PC-9 (cell line): ENCODE data around the gene PCDH9.

Experiments
- EZH2 ChIP-seq: fragments of 200-600 bp; sonication (generic); IDR thresholded peaks from 2 replicates; pipeline ENCODE4 v1.8.0; 2017; ENCODE audit warnings: antibody characterized with exemption, low read depth
- TF ChIP-seq, protein P1 (sequence below): fragments of 200-600 bp; sonication (generic); conservative IDR thresholded peaks from 2 replicates; pipeline ENCODE4 v1.6.1; 2017; ENCODE audit warnings: mixed run types, antibody characterized with exemption, mild to moderate bottlenecking, moderate library complexity

DNA sequence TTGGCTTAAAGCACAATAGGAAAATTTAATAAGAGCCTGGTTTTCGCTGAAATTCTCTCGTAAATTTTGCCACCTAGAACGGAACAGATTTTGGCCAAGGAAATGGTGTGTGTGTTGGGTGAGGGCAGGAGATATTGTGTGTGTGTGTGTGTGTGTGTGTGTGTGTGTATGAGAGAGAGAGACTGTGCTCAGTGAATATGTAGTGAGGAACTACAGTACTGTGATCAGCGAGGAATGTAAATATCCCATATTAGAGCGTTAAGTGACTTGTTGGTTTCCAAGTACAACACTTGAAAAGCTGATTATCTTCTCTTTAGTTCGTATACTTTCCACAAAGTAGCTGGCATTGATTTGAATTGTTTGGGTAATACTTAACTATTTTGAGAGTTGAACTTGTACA lies 738.9 kb downstream of the PCDH9 start:
- TF ChIP-seq, protein P1, sequence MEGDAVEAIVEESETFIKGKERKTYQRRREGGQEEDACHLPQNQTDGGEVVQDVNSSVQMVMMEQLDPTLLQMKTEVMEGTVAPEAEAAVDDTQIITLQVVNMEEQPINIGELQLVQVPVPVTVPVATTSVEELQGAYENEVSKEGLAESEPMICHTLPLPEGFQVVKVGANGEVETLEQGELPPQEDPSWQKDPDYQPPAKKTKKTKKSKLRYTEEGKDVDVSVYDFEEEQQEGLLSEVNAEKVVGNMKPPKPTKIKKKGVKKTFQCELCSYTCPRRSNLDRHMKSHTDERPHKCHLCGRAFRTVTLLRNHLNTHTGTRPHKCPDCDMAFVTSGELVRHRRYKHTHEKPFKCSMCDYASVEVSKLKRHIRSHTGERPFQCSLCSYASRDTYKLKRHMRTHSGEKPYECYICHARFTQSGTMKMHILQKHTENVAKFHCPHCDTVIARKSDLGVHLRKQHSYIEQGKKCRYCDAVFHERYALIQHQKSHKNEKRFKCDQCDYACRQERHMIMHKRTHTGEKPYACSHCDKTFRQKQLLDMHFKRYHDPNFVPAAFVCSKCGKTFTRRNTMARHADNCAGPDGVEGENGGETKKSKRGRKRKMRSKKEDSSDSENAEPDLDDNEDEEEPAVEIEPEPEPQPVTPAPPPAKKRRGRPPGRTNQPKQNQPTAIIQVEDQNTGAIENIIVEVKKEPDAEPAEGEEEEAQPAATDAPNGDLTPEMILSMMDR, result no peak
- TF ChIP-seq EZH2, result no peak
